ENCODE measurements around the gene PSRC1. TPM values are rescaled to one million over a fixed set of nuclear protein-coding genes. Genes with fewer than 3 reads are reported as not detected.

PSRC1 gene
- total RNA-seq, 4 donors from 2014 or later: 5.3 to 12.5 (median 6.4) TPM

GRCh38 chr1:109243860-109244552 is 38.9 kb downstream of the PSRC1 start:
- Histone ChIP-seq H3K27ac (replicated peaks in 1 of 4) (no peak overlapping the region), H3K4me3 (no peak overlapping the region), H3K27me3 (no peaks in the 10 kb centered on the region), H3K36me3 (peaks cover 0 to 6% (median 4%) of the 10 kb centered on the region in 4 donors), H3K4me1 (peaks cover 28 to 45% (median 38%) of the 10 kb centered on the region in 4 donors), H3K9me3 (no peaks in the 10 kb centered on the region)
- DNase-seq (ENCODE audit: extremely low spot score): no peak
- intact Hi-C loops (cut with DNase I): no loop called here
- TF ChIP-seq POLR2AphosphoS5 (IDR thresholded peaks at IDR 0.05): no peak
- TF ChIP-seq POLR2A (IDR thresholded peaks at IDR 0.05; ENCODE audit: low read depth): no peak
- TF ChIP-seq CTCF (IDR thresholded peaks at IDR 0.05): no peak
- no peak for TF ChIP-seq EP300 (IDR thresholded peaks at IDR 0.05)
- WGBS: 86% methylated on average over 8 of the region's 8 CpGs

DNA sequence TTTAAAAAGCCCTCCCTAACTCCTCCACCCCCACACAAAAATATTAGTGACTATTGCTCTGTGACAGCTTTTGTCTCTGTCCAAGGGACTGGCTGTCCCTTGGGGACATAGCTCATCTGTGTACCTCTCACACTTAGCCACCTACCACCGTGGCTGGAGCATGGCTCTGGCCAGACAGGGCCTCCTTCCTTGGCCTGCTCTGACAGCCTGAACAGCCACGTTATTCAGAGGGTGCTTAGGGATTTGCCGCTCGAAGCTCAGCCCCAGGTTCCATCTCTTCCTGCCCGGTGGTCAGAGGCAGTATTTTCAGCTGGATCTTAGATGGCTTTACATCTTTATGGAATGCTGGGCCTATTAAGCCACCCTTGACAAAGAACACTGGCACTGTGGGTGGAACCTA is 39.7 kb downstream of the PSRC1 start:
- DNase-seq (ENCODE audit: extremely low spot score): no peak
- TF ChIP-seq POLR2AphosphoS5 (IDR thresholded peaks at IDR 0.05) (no peak), CTCF (IDR thresholded peaks at IDR 0.05) (no peak), EP300 (IDR thresholded peaks at IDR 0.05) (no peak), POLR2A (IDR thresholded peaks at IDR 0.05; ENCODE audit: low read depth) (no peak)
- Histone ChIP-seq H3K27ac (replicated peaks in 1 of 4) (no peak overlapping the region), H3K27me3 (no peaks in the 10 kb centered on the region), H3K9me3 (no peaks in the 10 kb centered on the region), H3K4me3 (no peak overlapping the region), H3K4me1 (peaks cover 26 to 41% (median 32%) of the 10 kb centered on the region in 4 donors), H3K36me3 (peaks cover 2 to 14% (median 12%) of the 10 kb centered on the region in 4 donors)
- intact Hi-C loops (cut with DNase I): no loop called here
- WGBS: 83% methylated on average over 4 of the region's 5 CpGs

GRCh38 chr1:109242387-109242786 is 40.6 kb downstream of the PSRC1 start:
- peaks cover 10 to 22% (median 21%) of the 10 kb centered on the region in 4 donors for H3K36me3 ChIP-seq
- DNase-seq (ENCODE audit: extremely low spot score): peak; percentile 88
- peak overlapping the region in 1 of 4 donors; percentile 62 for H3K27ac ChIP-seq (replicated peaks in 1 of 4)
- no peak overlapping the region for H3K4me3 ChIP-seq
- H3K4me1 ChIP-seq: peaks cover 26 to 41% (median 32%) of the 10 kb centered on the region in 4 donors
- intact Hi-C loops (cut with DNase I): no loop called here
- 51% methylated on average over 7 of the region's 7 CpGs for WGBS
- no peak for TF ChIP-seq POLR2A (IDR thresholded peaks at IDR 0.05; ENCODE audit: low read depth)
- TF ChIP-seq POLR2AphosphoS5 (IDR thresholded peaks at IDR 0.05): no peak
- no peak for TF ChIP-seq EP300 (IDR thresholded peaks at IDR 0.05)
- no peak for TF ChIP-seq CTCF (IDR thresholded peaks at IDR 0.05)
- no peaks in the 10 kb centered on the region for H3K9me3 ChIP-seq
- H3K27me3 ChIP-seq: no peaks in the 10 kb centered on the region

- WGBS: 28% methylated on average over 8 of the region's 8 CpGs
- no peak overlapping the region for H3K4me3 ChIP-seq
- TF ChIP-seq EP300 (IDR thresholded peaks at IDR 0.05) (no peak), POLR2A (IDR thresholded peaks at IDR 0.05; ENCODE audit: low read depth) (no peak), CTCF (IDR thresholded peaks at IDR 0.05) (no peak), POLR2AphosphoS5 (IDR thresholded peaks at IDR 0.05) (no peak)
- intact Hi-C loops (cut with DNase I): no loop called here
- H3K9me3 ChIP-seq: no peaks in the 10 kb centered on the region
- H3K36me3 ChIP-seq: peaks cover 15 to 27% (median 25%) of the 10 kb centered on the region in 4 donors
- peak overlapping the region in 1 of 4 donors; percentile 62 for H3K27ac ChIP-seq (replicated peaks in 1 of 4)
- H3K27me3 ChIP-seq: no peaks in the 10 kb centered on the region
- peaks cover 26 to 41% (median 32%) of the 10 kb centered on the region in 4 donors for H3K4me1 ChIP-seq
- DNase-seq (ENCODE audit: extremely low spot score): peak; percentile 80
Observed at GRCh38 chr1:109241841-109242345, 41.1 kb downstream of the PSRC1 start.
